Tibial nerve (tissue), 4 donors: Measurements from ENCODE around the gene MRGPRX1.

Experiments
- CTCF ChIP-seq, 5 experiments: fragments of 200-600 bp in 3 of 5; fragments of 450-650 bp in 2 of 5; sonication (generic) in 3 of 5; IDR thresholded peaks; one replicate each; pipeline ENCODE4 v1.5.1; 2016 to 2019; ENCODE audit warnings: antibody characterized with exemption in 5 of 5, mild to moderate bottlenecking in 3 of 5, moderate library complexity in 2 of 5
- EP300 ChIP-seq, 2 donors: sonication (generic); formaldehyde crosslinking; IDR thresholded peaks; one replicate each; pipeline ENCODE4 v1.6.1; 2017; ENCODE audit warnings: antibody characterized with exemption in 2 of 2, mild to moderate bottlenecking in 1 of 2
- POLR2A ChIP-seq, 2 donors: fragments of 450-650 bp; IDR thresholded peaks; one replicate each; pipeline ENCODE4 v1.6.1; 2017; ENCODE audit warnings: antibody characterized with exemption in 2 of 2, mild to moderate bottlenecking in 2 of 2, moderate library complexity in 2 of 2

DNA sequence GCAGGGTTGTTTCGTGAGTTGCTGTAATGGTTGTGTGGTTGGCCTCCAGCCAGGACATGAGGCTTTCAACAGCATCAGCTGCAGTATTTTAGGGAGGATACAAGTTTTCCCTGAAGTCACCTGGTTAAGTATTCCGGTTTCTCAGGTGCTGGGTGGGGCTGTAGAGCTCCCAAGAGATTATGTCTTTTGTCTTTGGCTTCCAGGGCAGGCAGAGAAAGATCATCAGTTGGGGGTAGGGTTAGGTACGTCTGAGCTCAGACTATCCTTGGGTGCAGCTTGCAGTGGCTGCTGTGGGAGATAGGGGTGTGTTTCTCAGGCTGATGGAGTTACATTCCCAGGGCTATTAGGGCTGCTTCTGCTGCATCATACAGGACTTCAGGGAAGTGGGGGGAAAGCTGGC is 47.5 kb upstream of the MRGPRX1 start:
- TF ChIP-seq CTCF (IDR thresholded peaks at IDR 0.05), result no peak
- no peak for TF ChIP-seq POLR2A (IDR thresholded peaks at IDR 0.05)
- TF ChIP-seq EP300 (IDR thresholded peaks at IDR 0.05), result no peak
